ENCODE results near the gene PYGM.

DNA sequence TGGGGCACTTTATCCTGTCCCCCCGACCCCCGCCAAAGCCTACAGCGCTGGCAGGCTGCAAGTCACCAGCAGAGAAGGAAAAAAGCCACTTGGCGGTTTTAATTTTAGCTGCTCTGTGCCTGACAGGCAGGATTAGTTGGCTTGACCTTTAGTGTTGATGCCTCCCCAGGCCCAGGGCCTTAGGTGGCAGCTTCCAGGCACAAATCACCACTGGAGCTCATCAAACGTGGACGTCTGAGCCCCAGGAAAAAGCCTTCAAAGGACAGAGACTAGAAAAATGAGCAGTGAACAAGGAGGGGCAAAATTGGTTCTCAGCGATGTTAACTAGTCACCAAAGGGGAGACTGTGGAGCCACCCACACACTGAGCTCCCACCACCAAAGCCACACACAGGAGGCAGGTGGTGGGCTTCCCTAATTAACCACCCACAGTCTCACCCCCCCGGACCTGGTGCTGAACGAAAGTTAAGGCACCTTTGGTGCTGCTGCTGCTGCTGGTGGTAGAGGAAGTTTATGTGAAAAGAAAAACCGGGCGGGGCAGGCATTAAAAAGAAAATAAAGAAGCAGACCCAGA is 4.4 kb upstream of the PYGM start:
- TF ChIP-seq, protein P1, sequence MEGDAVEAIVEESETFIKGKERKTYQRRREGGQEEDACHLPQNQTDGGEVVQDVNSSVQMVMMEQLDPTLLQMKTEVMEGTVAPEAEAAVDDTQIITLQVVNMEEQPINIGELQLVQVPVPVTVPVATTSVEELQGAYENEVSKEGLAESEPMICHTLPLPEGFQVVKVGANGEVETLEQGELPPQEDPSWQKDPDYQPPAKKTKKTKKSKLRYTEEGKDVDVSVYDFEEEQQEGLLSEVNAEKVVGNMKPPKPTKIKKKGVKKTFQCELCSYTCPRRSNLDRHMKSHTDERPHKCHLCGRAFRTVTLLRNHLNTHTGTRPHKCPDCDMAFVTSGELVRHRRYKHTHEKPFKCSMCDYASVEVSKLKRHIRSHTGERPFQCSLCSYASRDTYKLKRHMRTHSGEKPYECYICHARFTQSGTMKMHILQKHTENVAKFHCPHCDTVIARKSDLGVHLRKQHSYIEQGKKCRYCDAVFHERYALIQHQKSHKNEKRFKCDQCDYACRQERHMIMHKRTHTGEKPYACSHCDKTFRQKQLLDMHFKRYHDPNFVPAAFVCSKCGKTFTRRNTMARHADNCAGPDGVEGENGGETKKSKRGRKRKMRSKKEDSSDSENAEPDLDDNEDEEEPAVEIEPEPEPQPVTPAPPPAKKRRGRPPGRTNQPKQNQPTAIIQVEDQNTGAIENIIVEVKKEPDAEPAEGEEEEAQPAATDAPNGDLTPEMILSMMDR (IDR thresholded peaks at IDR 0.05) = no peak
- no peak for TF ChIP-seq ZFX (IDR thresholded peaks at IDR 0.05; ENCODE audit: borderline replicate concordance)
